Glomerular endothelial cell (primary cell): ENCODE data around the gene TTYH3. TPM values are rescaled to one million over a fixed set of nuclear protein-coding genes. Genes with fewer than 3 reads are reported as not detected.
"Not testable (repeated sequence)": the region's sequence is repeated elsewhere in the genome, so short reads cannot be mapped to it uniquely, and the experiment has no call there.

Experiments used
- DNase-seq: peaks from one replicate; pipeline ENCODE4 v3.0.0-alpha.2; 2011; ENCODE audit warnings: low read depth, low spot score; ENCODE audit errors: extremely low read depth
- total RNA-seq: library from RNA; depleted of rRNA; stranded (reverse); fragments of >200 nt; gene quantifications from 2 replicates; pipeline ENCODE4 v1.2.3, GENCODE V29; 2015

The TTYH3 gene
- total RNA-seq, 1 donor from 2014 or later: 321 TPM

DNA sequence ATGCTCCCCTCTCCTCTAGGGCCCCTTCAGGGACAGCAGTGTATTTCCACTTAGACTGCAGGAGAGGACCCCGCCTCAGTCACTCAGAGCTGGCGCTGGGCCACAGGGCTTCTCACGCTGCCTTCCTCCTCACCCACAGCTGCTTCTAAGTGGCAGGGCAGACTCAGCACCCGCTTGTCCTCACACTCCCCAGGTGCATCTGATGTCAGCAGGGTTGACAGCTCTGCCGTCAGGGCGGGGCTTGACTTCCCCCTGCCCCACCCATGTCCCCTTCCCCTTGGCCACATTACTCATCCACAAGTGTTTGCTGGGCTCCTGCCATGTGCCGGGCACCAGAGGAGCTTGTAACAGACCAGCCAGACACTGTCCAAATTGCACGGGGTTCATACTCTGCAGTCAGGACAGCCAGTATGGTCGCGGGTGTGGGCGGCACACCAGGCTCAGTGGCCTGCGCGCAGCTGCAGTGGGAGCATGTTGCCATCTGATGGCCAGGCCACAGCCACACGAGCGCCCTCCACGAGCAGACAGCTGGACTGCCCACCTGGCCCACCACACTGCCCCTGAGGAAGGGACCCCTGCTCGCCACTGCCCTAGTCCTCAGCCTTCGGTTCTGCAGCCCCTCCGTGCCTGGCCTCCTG is 29.3 kb upstream of the TTYH3 start:
- DNase-seq: no peak

DNA sequence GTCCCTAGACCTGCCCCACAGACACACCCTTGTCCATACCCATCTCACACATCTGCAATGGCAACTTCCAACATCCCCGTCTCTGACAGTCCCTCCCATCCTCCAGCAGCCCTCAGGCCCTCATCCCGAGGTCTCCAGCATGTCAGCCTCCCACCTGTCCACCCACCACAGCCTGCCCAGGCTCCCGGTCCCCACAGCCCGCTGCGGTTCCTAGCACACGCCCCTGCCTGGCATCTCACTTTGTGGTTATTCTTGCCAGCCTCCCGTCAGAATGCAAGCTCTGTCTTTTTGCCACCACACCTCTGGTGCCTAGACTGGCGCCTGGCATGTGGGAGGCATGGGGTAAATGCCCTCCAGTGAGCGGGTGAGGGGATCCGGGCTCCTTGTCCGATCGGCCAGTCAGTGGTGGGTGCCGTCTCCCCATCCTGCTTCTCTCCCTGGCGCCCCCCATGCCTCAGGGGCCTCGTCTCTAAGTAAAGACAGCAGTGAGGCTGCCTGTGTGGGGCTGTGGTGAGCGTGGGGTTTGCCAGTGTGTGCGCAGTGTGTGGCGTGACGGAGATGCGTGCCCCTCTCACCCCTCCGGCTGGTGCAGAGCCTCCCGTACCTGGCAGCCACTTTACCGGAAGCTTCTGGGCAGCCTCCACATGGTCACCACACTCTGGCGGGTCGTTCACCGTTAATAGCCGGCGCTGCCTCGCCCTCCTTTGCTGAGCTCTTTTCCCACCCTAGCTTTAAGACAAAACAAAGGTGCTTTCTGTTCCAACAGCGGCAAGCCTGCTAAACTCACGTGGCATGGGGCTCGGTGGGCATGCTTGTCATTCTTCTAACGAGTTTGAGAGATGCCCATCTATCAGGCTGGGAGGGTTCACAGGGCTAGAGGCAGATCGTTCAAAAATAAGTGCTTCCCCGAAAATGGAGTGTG is 28.5 kb upstream of the TTYH3 start:
- no peak for DNase-seq

DNA sequence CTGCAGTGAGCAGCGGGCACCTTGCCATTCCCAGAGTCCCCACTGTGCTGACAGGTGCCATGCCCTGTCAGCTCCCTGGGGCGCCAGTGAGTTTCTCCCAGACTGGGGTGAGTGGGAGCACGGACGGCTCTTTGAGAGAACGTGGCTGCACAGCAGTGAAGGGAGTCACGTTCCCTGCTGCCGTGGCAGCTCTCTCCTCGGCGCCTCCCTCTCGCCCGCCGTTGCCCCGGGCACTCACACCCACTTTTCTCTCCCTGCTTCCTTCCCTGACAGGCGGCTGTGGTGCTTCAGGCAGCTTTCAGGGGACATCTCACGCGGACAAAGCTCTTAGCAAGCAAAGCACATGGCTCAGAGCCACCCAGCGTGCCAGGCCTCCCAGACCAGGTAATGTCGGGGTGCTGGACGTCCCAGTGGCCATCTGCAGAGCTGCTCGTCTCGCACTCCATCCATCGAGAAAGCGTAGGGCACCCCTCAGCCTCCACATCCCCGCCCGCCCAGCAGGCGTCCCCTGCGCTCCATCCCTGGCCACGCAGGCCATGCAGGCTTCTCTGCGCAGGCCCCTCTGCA is 27.1 kb upstream of the TTYH3 start:
- DNase-seq: no peak

DNA sequence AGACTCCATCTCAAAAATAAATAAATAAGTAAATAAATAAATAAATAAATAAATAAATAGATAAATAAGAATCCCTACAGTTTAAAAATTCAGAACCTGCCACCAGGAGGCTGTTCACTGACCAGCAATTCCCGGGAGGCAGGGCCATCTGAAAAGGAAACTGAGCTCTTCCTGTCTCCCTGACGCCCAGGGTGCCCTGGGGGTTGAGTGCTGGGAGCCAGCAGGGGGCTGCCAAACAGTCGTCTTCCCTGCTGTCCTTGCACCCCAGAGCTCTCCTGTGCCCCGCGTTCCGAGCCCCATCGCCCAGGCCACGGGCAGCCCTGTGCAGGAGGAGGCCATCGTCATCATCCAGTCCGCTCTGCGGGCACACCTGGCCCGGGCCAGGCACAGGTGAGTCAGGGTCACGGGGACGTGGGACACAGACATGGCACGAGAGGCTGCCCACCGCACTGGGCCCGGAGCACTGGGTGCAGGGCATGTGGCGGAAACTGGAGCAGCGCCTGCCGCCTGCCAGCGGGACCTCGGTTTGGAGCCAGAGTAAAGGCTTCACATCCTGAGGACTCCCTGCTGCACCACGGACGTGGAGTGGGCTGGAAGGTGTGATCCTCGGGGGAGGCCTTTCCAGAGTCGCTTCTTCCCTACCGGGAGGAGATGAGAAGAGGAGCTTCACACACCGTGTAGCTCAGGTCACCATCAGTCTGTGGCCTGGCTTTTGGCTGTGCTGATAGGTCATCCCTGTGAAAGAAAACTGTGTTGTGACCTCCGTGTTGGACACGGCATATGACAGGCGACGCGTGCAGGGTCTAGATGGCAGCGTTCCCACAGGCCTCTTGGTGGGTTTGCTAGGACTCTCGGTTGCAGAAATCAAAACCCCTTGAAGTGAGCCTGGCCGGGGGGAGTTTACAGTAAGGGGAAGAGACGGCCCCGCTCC is 25.9 kb upstream of the TTYH3 start:
- DNase-seq: no peak

DNA sequence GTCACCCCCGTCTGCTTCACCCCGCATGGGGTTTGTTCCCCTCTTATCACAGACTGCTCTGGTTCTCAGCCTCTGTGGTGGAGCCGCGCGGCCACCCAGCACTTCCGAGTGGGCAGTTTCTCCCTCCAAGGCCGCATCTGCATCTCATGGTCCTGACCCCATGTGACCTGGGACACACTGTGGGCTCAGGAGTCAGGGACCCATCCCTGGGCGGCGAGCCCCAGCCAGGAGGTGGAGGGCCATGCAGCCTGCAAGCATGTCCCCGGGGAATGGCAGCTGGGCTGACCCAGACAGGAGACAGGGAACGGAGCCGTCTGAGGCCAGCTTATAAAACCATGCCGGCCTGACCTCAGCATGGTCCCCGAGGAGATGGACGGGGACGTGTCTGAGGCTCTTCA is 25.2 kb upstream of the TTYH3 start:
- DNase-seq: no peak

DNA sequence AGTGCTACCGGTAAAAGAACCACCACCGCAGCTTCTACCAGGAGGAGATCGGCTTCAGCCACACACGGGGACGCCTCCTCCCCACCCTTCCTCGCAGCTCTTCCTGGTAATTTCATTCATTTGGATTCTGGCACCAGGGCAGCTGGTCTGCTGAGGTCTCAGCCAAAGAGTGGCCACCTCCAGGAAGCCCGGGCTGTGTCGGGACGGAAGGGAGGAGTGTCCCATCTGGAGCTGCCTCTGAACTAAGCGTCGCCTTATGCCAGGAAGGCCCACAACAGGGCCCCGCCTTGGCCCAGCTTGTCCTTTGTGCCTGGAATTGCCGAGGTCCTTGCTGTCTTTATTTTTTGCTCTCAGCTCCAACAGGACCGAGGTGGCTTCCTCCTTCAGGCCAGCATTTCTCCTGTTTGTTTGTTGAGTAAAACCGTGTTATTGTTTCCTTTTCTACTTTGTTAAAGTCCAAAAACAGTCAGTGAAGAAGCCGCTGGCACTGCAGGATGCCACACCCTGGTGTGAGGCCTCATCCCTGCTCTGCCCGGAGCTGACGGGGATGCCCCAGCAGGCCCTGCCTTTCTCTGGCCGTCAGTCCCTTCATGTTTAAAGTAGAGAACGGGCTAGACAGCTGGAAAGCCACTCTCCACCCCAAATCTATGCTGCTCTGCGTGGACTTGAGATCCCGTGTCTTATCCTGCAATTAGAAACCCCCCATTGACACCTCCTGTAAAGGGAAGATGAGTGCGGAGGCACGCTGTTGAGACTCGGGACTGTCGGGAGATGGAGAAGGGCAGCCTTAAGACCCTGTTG is 24.5 kb upstream of the TTYH3 start:
- DNase-seq: no peak

DNA sequence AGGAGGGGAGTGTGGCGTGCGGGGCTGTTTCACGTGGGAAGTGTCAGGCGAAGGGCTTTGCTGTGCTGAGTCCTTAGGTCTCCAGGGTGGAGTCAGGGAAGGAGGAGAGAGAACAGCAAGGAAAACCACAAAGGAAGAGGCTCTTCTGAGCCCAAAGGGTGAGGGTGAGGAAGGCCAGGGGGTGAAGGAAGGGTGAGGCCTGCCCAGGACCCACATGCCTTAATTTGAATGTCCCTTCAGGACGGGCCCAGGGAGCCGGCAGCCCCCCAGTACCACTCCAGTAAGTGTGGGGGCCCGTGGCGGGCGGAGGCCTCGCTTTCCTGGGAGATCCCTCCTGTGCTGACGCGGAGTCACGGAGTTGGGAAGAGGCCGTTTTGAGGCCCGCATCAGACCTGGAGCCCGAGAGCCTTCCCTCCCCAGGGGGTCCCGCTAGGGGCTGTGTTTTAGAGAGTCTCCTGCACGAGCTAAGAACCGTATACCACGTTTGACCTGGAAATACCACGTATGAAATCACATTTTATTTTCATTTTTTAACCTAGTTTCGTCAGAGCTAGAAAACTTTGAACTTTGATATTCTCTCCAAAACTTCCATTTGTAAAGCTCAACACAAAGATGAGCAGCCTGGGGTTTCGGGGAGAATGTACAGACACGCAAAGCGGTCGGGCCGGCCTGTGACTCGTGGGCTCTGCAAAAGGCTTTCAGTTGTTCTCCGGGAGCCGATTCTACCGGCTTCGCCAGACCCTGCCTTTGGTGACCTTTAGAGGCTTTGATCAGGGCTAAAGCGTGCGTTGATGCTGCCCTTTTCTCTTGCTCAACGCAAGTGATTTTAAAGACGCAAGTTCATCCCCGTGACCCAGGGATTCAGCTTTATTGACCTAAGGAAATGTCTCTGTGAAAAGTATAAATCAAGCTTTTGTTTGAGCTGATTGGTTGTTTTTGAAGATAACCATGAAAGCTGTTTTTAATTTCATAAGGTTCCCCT is 23.6 kb upstream of the TTYH3 start:
- DNase-seq: no peak

DNA sequence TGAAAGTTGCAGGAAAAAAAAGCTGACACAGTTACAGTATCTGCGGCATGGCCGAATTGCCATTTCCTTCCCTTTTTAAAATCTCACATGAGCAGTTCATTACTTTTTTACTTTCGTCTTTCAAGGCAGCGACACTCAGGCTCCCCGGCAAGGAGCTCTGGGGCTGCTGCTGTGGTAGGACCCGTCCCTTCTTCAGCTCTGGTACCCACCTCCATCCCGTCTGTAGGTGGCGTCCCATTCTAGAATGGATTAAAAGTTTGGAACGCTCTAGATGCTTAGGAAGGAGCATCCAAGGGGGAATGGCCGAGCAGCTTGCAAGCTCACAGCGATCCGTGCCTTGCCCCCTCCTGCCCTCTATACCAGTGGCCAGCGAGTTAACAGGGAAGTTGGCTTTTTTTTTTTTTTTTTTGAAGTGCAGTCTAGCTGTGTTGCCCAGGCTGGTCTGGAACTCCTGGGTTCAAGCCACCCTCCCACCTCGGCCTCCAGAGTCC is 22.8 kb upstream of the TTYH3 start:
- no peak for DNase-seq

DNA sequence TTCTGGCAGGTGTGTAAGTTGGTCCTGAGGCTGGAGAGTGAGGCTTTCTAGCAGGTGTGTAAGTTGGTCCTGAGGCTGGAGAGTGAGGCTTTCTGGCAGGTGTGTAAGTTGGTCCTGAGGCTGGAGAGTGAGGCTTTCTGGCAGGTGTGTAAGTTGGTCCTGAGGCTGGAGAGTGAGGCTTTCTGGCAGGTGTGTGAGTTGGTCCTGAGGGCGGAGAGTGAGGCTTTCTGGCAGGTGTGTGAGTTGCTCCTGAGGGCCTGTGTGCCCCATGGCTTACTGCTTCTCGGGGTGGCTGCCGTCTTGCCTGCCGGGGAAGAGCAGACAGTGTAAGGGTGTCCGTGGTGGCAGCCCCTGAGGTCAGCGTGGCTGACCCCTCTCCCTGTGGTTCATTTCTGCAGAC is 22.1 kb upstream of the TTYH3 start:
- not testable (repeated sequence) for DNase-seq

DNA sequence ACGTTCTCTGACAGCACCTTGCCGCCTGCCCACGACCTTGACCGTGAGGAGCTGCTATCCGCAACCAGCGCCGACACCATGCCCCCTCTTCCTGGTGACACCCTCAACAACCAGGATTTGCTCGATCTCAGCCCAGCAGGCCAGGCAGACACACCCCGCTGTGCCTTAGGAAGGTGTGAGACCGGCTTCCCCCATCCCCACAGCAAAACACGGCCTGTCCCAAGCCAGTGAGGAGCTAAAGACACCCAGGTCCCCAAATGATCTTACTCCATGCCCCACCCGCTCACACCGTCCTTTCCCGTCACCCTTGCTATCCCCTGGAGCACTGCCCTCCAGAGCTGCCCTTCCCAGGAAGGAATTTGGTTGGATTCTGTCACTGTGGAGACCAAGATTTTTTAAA is 21.3 kb upstream of the TTYH3 start:
- no peak for DNase-seq

DNA sequence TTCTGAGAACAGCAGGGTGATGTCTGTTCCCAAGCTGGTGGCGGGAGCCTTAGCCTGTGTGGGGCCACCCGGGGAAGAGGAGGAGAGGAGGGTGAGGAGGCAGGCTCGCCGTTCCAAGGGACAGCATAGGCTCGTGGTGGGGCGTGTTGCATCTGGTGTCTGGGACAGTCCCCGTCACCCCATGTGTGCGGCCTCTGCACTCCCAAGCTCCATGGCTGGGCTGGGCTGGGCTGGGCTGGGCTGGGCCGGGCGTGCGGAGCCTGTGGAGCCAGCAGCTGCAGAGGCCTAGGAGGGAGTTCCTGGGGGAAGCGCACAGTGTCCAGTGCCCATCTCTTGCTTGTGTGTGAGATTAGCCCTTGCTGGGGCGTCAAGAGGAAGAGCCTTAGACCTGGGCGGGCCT is 20.9 kb upstream of the TTYH3 start:
- DNase-seq: no peak

DNA sequence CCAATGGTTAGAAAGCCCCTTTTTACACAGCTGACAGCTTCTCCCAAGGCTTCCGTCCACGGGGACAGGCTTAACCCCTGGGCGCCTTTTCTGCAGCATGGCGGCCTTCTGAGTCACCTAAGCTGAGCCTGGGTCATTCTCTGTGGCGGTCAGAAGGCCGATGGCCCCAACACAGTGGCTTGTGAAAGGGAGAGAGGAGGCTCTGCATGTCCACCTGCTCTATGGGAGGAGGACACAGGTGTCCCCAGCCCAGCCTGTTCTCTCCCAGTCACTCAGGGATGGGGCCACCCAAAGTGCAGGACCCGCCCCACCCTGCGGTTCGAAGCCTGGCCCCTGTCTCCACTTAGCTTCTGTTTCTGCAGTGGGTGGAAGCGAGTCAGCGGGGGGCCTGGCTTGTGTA is 20.4 kb upstream of the TTYH3 start:
- no peak for DNase-seq

DNA sequence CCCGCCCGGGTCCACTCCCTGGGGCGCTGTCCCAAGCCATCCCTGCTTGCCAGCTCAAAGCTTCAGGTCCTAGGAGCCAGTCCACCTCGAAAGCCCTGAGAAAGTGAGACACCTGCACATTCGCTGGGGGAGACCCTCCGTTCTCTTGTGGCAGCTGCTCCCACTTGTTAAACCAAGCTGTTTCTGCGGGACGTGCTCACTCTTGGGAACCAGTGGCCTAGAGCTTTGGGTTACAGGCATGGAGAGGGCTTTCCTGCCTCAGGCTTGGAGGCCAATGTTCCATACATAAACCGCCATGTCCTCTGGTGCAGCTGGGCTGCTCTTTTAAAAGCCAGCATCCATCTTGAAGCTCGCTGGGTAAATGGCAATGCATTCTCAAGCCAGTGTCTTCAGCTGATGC is 19.9 kb upstream of the TTYH3 start:
- DNase-seq: no peak

DNA sequence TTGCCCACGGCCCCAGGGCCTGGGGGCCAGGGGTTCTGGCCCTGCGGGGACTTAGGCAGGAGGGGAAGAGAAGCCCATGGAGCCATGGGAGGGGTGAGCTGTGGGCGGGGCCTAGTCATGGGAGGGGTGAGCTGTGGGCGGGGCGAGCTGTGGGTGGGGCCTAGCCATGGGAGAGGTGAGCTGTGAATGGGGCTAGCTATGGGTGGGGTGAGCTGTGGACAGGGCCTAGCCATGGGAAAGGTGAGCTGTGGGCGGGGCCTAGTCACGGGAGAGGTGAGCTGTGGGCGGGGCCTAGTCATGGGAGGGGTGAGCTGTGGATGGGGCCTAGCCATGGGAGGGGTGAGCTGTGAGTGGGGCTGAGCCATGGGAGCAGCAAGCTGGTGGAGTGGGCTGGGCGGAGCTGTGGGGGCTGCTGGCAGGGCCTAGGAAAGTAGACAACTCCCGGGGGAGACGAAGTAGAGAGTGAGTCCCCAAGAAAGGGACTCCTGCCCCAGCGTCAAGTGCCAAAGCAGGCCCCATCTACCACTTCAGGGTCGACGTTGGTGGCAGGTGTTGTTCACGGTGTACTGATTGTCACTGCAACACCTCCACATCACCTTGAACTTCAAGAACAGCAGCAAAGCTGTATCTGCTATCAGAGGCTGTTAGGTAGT is 19.2 kb upstream of the TTYH3 start:
- no peak for DNase-seq

DNA sequence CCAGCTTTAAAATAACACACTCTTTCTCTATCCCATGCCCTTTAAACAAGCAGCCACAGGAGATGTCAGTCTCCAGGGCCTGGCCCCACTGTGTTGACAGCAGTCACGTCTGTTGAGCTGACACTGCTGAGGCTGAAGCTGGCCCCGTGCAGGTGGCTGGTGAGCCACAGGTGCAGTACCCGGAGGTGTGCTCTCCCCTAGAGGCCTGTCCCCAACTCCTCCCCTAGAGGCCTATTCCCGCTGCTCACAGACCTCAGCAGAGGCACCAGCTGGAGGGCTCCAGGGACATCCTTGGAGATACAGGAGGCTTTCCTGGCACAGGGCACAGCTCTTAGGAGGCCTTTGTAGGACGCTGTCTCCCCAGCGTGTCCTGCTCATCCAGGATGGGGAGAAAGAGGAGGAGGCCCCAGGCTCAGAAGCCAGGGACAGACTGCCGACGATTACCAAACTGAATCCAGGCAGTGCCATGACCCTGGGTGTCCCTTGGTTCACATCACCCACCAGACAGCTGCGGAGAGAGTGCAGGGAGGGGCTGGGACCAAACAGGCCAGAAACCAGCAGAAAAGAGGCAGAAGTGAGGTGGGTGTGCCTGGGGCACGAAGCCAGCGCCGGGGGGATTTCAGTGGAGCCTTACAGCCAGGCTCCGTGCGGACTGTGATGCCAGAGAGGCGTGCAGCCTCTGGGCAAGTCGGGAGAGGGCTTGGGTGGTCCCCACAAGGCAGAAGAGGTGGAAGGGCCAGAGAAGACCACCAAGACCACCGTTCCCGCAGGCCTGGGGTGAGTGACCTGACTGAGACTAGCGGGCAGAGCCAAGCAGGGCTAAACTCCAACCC is 18.5 kb upstream of the TTYH3 start:
- no peak for DNase-seq

DNA sequence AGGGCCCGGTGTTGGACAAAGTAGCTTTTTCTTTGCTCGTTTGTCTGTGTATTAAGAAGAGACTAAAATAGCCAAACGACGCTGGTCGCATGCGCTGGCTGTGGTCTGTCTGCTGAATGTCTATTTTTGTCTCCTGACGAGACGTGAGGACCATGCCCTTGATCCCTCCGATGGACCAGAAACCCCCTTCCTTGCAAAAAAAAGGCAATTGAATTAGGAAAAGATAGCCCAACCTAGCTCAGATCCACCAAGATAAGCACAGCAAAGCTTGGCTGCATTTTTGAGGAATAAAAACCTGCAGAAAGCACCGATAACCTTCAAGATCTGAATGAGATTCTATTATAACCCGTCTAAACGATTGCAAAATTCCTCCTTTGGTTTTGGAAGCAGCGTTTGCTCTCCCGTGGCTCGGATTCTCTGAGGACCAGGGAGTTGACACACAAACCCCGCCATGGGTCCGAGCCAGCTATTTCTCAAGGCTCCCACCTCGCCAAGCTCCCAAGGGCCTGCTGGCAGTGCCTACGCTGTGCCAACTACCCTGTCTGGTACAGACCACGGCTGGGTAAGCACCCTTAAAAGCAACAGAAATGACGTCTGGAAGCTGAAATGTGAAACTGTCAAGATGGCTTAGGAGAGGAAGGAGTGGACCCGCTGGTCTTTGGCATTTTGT is 17.7 kb upstream of the TTYH3 start:
- DNase-seq: no peak
